ENCODE measurements around the gene CFAP73. TPM values are rescaled to one million over a fixed set of nuclear protein-coding genes. Genes with fewer than 3 reads are reported as not detected.

Gene CFAP73
- total and polyA plus RNA-seq, 2 of the 8 experiments (the other 6 are each of a cell fraction or from before 2014, with no cell fraction given) = 0.45 to 0.56 TPM

- TF ChIP-seq CHD7 (IDR thresholded peaks at IDR 0.05; ENCODE audit: insufficient replicate concordance, low read length) (no peak), CHD2 (IDR thresholded peaks at IDR 0.05; ENCODE audit: low read length) (no peak), RFX5 (IDR thresholded peaks at IDR 0.05; ENCODE audit: borderline replicate concordance, low read depth, low read length) (no peak), HDAC6 (IDR thresholded peaks at IDR 0.05; ENCODE audit: low read depth, low read length) (no peak), POLR2A (IDR thresholded peaks at IDR 0.05; ENCODE audit: control extremely low read depth in 1 of 2, low read depth in 2 of 2, low read length in 2 of 2) (no peak)
Observed at GRCh38 chr12:113120670-113121370, 28.7 kb upstream of the CFAP73 start (continued).

All from H1 (cell line).